HFF-Myc (cell line): ENCODE data around the gene RAD51B.

Source experiments
- DNase-seq: peaks from one replicate; pipeline ENCODE4 v3.0.0-alpha.2; 2011; ENCODE audit warnings: low read depth; ENCODE audit errors: extremely low read depth
- H3K4me3 ChIP-seq: replicated peaks from 2 replicates; pipeline ENCODE4 v1.5.1; 2011; ENCODE audit warnings: low read depth, mild to moderate bottlenecking, control low read depth, low read length
- CTCF ChIP-seq: IDR thresholded peaks from 2 replicates; pipeline ENCODE4 v1.5.1; 2012; ENCODE audit warnings: mild to moderate bottlenecking, low read depth, low read length, control low read depth; ENCODE audit errors: missing control alignments

The RAD51B gene

GRCh38 chr14:68637106-68638021 is 817.8 kb downstream of the RAD51B start:
- DNase-seq, result no peak
- no peak for TF ChIP-seq CTCF
- no peak overlapping the region for H3K4me3 ChIP-seq

GRCh38 chr14:68638141-68638999 is 818.8 kb downstream of the RAD51B start:
- TF ChIP-seq CTCF, result no peak
- no peak for DNase-seq
- no peak overlapping the region for H3K4me3 ChIP-seq

- no peak overlapping the region for H3K4me3 ChIP-seq
- DNase-seq, result no peak
- no peak for TF ChIP-seq CTCF
Measured at GRCh38 chr14:68639000-68639757, 819.6 kb downstream of the RAD51B start.

- H3K4me3 ChIP-seq, result no peak overlapping the region
- no peak for DNase-seq
- no peak for TF ChIP-seq CTCF
Measured at GRCh38 chr14:68639758-68640574, 820.4 kb downstream of the RAD51B start.

- no peak for TF ChIP-seq CTCF
- DNase-seq, result no peak
- no peak overlapping the region for H3K4me3 ChIP-seq
Measured at GRCh38 chr14:68643673-68644072, 824.1 kb downstream of the RAD51B start.

GRCh38 chr14:68644101-68644500 is 824.5 kb downstream of the RAD51B start:
- H3K4me3 ChIP-seq, result no peak overlapping the region
- no peak for DNase-seq
- TF ChIP-seq CTCF, result no peak
